HAP-1 (cell line): ENCODE results near the gene RGS10.

Experiments used
- DNase-seq, 2 experiments: peaks; one replicate each; pipeline ENCODE4 v3.0.0-alpha.2; 2016 to 2020; ENCODE audit warnings: low spot score in 2 of 2
- H3K27me3 ChIP-seq: fragments of 250-450 bp; sonication (Bioruptor Pico); 2 replicates; pipeline ENCODE4 v1.5.1; 2020; ENCODE audit warnings: low read depth, mild to moderate bottlenecking, moderate library complexity
- H3K36me3 ChIP-seq: fragments of 250-450 bp; sonication (Bioruptor Pico); replicated peaks from 2 replicates; pipeline ENCODE4 v1.5.1; 2020; ENCODE audit warnings: mild to moderate bottlenecking
- H3K4me1 ChIP-seq: fragments of 250-450 bp; sonication (Bioruptor Pico); 2 replicates; pipeline ENCODE4 v1.5.1; 2020; ENCODE audit warnings: mild to moderate bottlenecking
- H3K4me3 ChIP-seq: fragments of 250-450 bp; sonication (Bioruptor Pico); 2 replicates; pipeline ENCODE4 v1.5.1; 2020; ENCODE audit warnings: mild to moderate bottlenecking, moderate library complexity
- H3K9me3 ChIP-seq: fragments of 250-450 bp; sonication (Bioruptor Pico); 2 replicates; pipeline ENCODE4 v1.5.1; 2020; ENCODE audit warnings: mild to moderate bottlenecking, moderate library complexity
- in situ Hi-C: fragments of 300-500 bp; cut with MboI; formaldehyde crosslinking; loops from 3 replicates; pipeline ENCODE4 v1.14.3; 2020; ENCODE audit warnings: low sequenced_read_pairs, inconsistent platforms, mixed read lengths

Gene RGS10

DNA sequence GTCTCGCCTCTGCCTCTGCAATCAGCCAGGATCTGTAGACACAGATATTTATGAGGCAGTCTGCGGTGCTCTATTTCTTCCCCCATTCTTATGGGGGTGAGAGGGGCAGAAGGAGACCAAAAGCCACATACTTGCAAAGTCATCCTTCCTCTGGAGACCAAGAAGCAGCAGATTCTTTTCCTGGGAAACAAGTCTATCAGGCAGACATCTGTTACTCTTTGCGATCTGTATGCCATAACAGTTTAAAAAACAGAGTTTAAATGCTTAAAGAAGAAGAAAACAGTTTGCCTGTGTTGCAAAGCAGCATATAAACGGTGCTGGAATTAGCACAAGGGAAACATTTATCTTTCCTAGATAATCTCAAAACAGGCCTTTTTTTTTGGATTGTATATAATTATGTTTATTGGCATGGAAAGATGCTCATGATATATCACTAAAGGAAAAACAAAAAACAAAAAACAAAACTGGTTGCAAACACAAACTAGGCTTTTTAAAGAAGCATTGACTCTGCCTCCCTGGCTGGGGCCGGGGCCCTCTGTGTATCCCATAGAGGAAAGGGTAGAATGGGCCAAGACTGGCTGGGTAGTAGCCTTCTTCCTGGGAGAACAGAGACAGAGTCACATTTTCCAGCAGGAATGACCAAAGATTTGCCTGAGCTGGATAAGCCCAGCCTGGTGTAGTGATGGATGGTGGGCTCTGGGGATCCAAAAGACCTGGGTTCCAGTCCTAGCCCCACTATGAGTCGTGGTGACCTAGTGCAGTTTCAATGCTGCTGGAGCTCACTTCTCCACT, 50.4 kb downstream of the RGS10 start:
- no peak overlapping the region for H3K4me3 ChIP-seq
- H3K36me3 ChIP-seq = no peaks in the 10 kb centered on the region
- H3K4me1 ChIP-seq = no peaks in the 10 kb centered on the region
- no peak for DNase-seq
- in situ Hi-C loops = no loop called here
- H3K27me3 ChIP-seq = no peaks in the 10 kb centered on the region
- no peaks in the 10 kb centered on the region for H3K9me3 ChIP-seq

DNA sequence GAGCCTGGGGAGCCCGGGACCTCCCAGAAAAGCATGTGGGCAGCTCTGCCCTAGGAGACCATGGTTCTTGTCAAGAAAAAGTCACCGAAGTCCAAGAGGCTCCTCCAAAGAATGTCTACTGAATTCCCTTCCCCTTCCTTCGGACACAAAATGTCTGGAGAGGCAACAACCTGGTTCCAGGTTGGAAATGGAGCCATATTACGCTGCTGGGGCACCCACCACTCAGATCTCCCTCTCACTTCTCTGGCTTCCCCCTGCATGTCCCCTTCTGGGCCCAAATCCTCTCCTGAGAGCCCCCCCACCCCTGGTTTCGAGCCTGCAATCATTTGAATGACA, 52.6 kb downstream of the RGS10 start:
- Histone ChIP-seq H3K36me3 (no peaks in the 10 kb centered on the region), H3K27me3 (no peaks in the 10 kb centered on the region), H3K4me1 (no peaks in the 10 kb centered on the region), H3K4me3 (peak overlapping the region; percentile 28), H3K9me3 (no peaks in the 10 kb centered on the region)
- in situ Hi-C loops = no loop called here
- no peak for DNase-seq

DNA sequence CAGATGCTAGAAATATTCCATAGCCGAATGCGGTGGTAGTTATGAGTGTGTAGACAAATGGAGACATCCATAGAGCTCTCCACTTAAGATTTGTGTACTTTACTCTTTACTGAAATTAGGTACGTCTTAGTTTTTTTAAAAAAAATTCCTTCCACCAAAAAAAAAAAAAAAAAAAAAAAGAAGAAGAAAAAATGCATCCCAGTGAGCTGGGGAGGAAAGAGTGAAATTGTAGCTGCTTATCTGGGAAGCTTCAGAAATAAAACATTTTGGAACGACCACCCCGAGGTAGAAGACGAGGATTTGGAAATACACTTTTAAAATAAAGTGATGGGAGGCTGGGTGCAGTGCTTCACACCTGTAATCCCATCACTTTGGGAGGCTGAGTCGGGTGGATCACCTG, 53.8 kb downstream of the RGS10 start:
- H3K9me3 ChIP-seq = no peaks in the 10 kb centered on the region
- no peaks in the 10 kb centered on the region for H3K4me1 ChIP-seq
- no peak overlapping the region for H3K4me3 ChIP-seq
- no peaks in the 10 kb centered on the region for H3K27me3 ChIP-seq
- no peaks in the 10 kb centered on the region for H3K36me3 ChIP-seq
- no peak for DNase-seq
- in situ Hi-C loops = no loop called here

DNA sequence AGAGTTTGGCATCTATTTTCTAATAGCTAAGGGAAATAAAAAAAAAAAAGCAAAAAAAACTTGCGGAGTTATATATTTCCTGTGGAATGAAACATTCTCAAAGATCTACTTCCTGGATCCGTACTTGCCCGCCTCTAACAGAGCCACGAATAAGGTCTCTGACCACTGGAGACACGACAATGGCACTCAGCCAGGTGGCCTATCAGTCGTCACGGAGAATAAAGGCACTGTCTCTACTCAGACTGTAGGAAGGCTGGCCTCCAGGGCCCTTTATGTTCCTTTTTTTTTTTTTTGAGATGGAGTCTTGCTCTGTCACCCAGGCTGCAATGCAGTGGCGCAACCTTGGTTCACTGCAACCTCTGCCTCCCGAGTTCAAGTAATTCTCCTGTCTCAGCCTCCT, 58.7 kb downstream of the RGS10 start:
- H3K9me3 ChIP-seq = no peaks in the 10 kb centered on the region
- in situ Hi-C loops = no loop called here

DNA sequence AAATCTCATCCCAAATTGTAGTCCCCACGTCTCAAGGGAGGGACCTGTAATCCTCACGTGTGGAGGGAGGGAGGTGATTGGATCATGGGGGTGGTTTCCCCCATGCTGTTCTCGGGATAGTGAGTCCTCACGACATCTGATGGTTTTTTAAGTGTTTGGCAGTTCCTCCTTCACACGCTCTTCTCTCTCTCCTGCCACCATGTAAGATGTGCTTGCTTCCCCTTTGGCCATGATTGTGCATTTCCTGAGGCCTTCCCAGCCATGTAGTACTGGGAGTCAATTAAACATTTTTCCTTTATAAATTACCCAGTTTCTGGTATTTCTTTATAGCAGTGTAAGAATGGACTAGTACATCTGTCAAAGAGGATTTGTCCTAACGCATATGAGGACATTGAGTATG, 59.5 kb downstream of the RGS10 start:
- in situ Hi-C loops = no loop called here
- Histone ChIP-seq H3K4me3 (no peak overlapping the region), H3K27me3 (peaks cover 8% of the 10 kb centered on the region), H3K4me1 (no peaks in the 10 kb centered on the region), H3K36me3 (no peaks in the 10 kb centered on the region), H3K9me3 (no peaks in the 10 kb centered on the region)
- DNase-seq = no peak

More for the DNA sequence above, 58.7 kb downstream of the RGS10 start:
- H3K4me1 ChIP-seq = no peaks in the 10 kb centered on the region
- H3K36me3 ChIP-seq = no peaks in the 10 kb centered on the region
- no peak for DNase-seq
- peaks cover 2% of the 10 kb centered on the region for H3K27me3 ChIP-seq
- no peak overlapping the region for H3K4me3 ChIP-seq

- peaks cover 16% of the 10 kb centered on the region for H3K27me3 ChIP-seq
These were observed 60.6 kb downstream of the RGS10 start for GRCh38 chr10:119481781-119482426.

DNA sequence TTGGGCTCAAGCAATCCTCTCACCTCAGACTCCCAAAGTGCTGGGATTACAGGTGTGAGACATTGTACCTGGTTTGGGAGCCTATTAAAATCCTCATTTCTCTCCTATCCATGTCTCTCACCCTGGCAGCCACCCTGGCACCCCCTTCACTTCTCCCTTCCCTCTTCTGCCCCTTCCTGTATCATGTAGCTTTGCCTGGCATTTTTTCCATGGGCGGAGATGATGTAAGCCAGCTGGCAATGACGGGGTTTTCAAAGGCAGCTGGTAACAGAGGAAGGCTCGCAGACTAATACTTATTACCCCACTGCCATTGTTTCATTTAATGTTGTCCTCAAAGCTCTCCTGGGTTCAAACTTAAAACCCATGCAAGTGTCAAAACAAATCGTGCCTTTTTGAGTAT, 61.9 kb downstream of the RGS10 start:
- H3K36me3 ChIP-seq = no peaks in the 10 kb centered on the region
- no peak overlapping the region for H3K4me3 ChIP-seq
- peaks cover 16% of the 10 kb centered on the region for H3K27me3 ChIP-seq
- no peak for DNase-seq
- no peaks in the 10 kb centered on the region for H3K9me3 ChIP-seq
- H3K4me1 ChIP-seq = no peaks in the 10 kb centered on the region
- in situ Hi-C loops = no loop called here

More at GRCh38 chr10:119481781-119482426, 60.6 kb downstream of the RGS10 start:
- H3K9me3 ChIP-seq = no peaks in the 10 kb centered on the region
- no peak for DNase-seq
- in situ Hi-C loops = no loop called here
- H3K36me3 ChIP-seq = no peaks in the 10 kb centered on the region
- no peak overlapping the region for H3K4me3 ChIP-seq
- H3K4me1 ChIP-seq = no peaks in the 10 kb centered on the region

- no peaks in the 10 kb centered on the region for H3K9me3 ChIP-seq
- no peaks in the 10 kb centered on the region for H3K4me1 ChIP-seq
- H3K4me3 ChIP-seq = no peak overlapping the region
- in situ Hi-C loops = no loop called here
- peaks cover 16% of the 10 kb centered on the region for H3K27me3 ChIP-seq
- H3K36me3 ChIP-seq = no peaks in the 10 kb centered on the region
- DNase-seq = no peak
These were observed 63.0 kb downstream of the RGS10 start for GRCh38 chr10:119479532-119479931.

GRCh38 chr10:119478811-119479341, 63.6 kb downstream of the RGS10 start:
- no peaks in the 10 kb centered on the region for H3K9me3 ChIP-seq
- H3K36me3 ChIP-seq = no peaks in the 10 kb centered on the region
- no peak for DNase-seq
- H3K4me3 ChIP-seq = no peak overlapping the region
- H3K4me1 ChIP-seq = no peaks in the 10 kb centered on the region
- in situ Hi-C loops = no loop called here
- peaks cover 16% of the 10 kb centered on the region for H3K27me3 ChIP-seq

DNA sequence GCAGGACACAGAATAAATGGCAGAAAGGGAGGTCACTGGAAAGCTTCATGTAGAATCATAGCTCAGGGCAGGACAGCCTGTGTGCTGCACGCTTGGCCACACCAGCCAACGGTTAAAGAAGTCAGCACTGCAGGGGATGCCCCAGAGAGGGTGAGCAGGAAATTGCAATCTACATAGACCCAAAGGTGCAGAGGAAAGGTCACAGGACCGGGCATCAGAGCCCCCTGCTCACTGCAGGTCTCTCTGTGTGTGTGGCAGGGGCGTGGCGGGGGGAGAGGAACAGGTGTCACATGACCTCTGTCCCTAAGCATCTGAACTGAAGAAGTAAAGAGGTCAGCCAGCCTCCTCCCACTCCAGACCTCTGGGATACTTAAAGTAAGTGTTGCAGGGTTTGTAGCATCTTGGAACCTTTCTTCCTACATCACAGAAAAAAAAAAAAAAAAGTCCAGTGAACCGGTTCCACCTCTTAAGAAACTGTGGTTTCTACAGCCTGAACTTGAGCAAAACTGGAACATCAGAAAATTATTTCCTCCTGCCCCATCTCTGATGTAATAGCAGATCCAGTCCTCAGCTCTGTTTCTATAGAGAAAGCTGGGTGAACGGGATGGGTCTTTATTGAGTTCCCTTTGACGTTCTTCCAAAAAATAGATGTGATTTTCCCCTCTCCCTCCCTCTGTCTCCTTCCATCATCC, 64.3 kb downstream of the RGS10 start:
- Histone ChIP-seq H3K27me3 (peaks cover 16% of the 10 kb centered on the region), H3K4me1 (no peaks in the 10 kb centered on the region), H3K4me3 (no peak overlapping the region), H3K9me3 (no peaks in the 10 kb centered on the region), H3K36me3 (no peaks in the 10 kb centered on the region)
- no peak for DNase-seq
- in situ Hi-C loops = no loop called here

GRCh38 chr10:119477444-119477843, 65.1 kb downstream of the RGS10 start:
- H3K9me3 ChIP-seq = no peaks in the 10 kb centered on the region
- no peak overlapping the region for H3K4me3 ChIP-seq
- H3K36me3 ChIP-seq = no peaks in the 10 kb centered on the region
- DNase-seq = no peak
- peaks cover 16% of the 10 kb centered on the region for H3K27me3 ChIP-seq
- in situ Hi-C loops = no loop called here
- H3K4me1 ChIP-seq = no peaks in the 10 kb centered on the region

DNA sequence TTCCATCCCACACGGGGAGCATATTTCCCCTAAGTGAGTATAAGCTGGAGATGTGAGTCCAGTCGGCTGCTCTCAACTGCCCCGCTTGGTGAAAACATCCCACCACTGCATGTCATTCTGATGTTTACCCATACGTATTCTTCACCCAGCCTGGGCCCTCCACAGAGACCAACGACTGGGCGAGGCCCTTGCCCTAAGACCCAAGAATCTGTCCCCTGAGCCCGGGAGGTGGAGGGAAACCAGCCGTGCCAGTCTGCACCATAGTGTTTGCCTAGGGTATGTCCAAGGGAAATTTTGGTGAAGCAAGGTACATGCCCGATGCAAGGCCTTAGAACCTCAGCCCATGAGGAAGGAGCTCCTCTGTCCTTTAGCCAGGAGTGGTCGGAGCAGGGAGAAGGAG, 67.9 kb downstream of the RGS10 start:
- no peak overlapping the region for H3K4me3 ChIP-seq
- in situ Hi-C loops = no loop called here
- no peak for DNase-seq
- H3K36me3 ChIP-seq = no peaks in the 10 kb centered on the region
- H3K4me1 ChIP-seq = no peaks in the 10 kb centered on the region
- peaks cover 20% of the 10 kb centered on the region for H3K27me3 ChIP-seq
- H3K9me3 ChIP-seq = no peaks in the 10 kb centered on the region

DNA sequence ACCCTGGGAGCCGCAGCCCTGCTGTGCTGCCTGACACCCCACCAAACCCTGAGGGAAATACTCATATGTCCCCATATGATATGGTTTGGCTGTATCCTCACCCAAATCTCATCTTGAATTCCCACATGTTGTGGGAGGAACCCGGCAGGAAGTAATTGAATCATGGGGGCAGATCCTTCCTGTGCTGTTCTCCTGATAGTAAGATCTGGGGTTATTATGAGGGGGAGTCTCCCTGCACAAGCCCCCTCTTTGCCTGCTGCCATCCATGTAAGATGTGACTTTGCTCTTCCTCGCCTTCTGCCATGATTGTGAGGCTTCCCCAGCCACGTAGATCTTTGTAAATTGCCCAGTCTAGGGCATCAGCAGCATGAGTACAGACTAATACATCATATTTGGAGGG, 68.7 kb downstream of the RGS10 start:
- no peak for DNase-seq
- Histone ChIP-seq H3K4me3 (no peak overlapping the region), H3K4me1 (no peaks in the 10 kb centered on the region), H3K36me3 (no peaks in the 10 kb centered on the region), H3K9me3 (no peaks in the 10 kb centered on the region), H3K27me3 (peaks cover 19% of the 10 kb centered on the region)
- in situ Hi-C loops = no loop called here
